Sigmoid colon (tissue), 4 donors: ENCODE results near the gene RPAP2.

Source experiments
- POLR2A ChIP-seq, 2 donors: fragments of 450-650 bp; IDR thresholded peaks; one replicate each; pipeline ENCODE4 v1.6.1; 2016; ENCODE audit warnings: antibody characterized with exemption in 2 of 2, mild to moderate bottlenecking in 2 of 2, moderate library complexity in 2 of 2
- POLR2AphosphoS5 ChIP-seq, 4 donors: sonication (generic); formaldehyde crosslinking; IDR thresholded peaks; one replicate each; pipeline ENCODE4 v1.6.1; 2017; ENCODE audit warnings: antibody characterized with exemption in 4 of 4
- TF ChIP-seq, protein P1 (sequence below), 4 experiments: fragments of 450-650 bp in 3 of 4; fragments of 200-600 bp in 1 of 4; IDR thresholded peaks; one replicate each; pipeline ENCODE4 v1.5.1; 2016 to 2019; ENCODE audit warnings: antibody characterized with exemption in 4 of 4, mild to moderate bottlenecking in 3 of 4, moderate library complexity in 2 of 4

- TF ChIP-seq, protein P1, sequence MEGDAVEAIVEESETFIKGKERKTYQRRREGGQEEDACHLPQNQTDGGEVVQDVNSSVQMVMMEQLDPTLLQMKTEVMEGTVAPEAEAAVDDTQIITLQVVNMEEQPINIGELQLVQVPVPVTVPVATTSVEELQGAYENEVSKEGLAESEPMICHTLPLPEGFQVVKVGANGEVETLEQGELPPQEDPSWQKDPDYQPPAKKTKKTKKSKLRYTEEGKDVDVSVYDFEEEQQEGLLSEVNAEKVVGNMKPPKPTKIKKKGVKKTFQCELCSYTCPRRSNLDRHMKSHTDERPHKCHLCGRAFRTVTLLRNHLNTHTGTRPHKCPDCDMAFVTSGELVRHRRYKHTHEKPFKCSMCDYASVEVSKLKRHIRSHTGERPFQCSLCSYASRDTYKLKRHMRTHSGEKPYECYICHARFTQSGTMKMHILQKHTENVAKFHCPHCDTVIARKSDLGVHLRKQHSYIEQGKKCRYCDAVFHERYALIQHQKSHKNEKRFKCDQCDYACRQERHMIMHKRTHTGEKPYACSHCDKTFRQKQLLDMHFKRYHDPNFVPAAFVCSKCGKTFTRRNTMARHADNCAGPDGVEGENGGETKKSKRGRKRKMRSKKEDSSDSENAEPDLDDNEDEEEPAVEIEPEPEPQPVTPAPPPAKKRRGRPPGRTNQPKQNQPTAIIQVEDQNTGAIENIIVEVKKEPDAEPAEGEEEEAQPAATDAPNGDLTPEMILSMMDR (IDR thresholded peaks at IDR 0.05): no peak
- no peak for TF ChIP-seq POLR2A (IDR thresholded peaks at IDR 0.05)
- TF ChIP-seq POLR2AphosphoS5 (IDR thresholded peaks at IDR 0.05): no peak
These were observed 21.6 kb upstream of the RPAP2 start for GRCh38 chr1:92277105-92277723.
